Inferior parietal cortex (tissue), 1 donor: ENCODE results near the gene ABCC2.
"Not testable (repeated sequence)": the region's sequence is repeated elsewhere in the genome, so short reads cannot be mapped to it uniquely, and the experiment has no call there.

Source experiments
- DNase-seq: peaks from one replicate; pipeline ENCODE4 v3.0.0-alpha.2; 2016; ENCODE audit errors: extremely low spot score

Gene ABCC2

DNA sequence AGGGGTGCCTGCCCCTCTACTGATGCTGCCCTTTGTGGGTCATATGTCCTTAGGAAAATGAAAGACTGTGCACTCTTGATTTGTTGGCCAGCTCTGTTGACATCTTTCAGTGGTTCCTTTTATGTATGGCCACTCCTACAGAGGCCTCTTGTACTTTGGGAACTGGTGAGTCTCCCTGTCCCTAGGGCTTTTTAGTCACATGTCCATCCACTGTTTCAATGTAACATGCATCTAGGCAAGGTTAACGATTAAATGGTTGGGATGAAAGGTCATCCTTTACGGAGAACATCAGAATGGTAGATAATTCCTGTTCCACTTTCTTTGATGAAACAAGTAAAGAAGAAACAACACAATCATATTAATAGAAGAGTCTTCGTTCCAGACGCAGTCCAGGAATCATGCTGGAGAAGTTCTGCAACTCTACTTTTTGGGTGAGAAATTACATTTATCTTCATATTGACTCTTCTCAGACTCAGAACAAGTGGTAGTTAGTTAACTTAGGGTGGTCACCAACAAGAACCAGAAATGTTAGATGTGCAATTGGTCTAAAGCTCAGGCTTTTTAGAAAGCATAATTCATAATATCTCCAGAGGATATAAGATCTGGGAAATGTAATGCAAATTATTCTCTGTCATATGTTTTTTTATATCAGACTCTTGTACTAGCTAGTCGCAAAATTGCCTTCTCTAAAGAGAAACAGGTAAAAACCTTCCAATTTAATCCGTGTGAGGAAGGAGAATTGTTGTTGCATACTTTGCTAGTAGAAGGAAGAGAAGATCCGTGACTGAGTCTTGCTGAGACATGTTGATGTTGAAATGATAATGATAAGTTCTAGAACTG lies at the start of gene ABCC2:
Gene ABCC2 (plus strand): TSS at position 194 of the 840 bp plus-strand sequence. CDS start 205 bp downstream, at position 399.
- no peak for DNase-seq

DNA sequence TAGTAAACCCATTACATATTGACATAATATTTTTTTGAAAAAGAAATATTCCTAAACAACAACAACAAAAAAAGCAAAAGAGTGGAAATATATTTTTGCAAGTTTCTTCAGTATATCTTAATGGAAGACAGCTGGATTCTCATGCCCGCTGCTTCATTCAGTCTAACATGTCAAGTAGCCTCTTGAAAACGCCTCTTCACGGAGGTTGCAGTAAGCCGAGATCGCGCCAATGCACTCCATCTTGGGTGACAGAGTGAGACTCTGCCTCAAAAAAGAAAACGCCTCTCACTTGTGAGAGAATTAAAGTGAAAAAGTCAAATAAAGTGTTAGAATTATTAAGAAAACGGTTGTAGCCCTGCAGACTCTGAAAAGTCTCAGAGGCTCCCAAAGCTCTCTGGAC lies 49.1 kb upstream of the ABCC2 start:
- no peak for DNase-seq

DNA sequence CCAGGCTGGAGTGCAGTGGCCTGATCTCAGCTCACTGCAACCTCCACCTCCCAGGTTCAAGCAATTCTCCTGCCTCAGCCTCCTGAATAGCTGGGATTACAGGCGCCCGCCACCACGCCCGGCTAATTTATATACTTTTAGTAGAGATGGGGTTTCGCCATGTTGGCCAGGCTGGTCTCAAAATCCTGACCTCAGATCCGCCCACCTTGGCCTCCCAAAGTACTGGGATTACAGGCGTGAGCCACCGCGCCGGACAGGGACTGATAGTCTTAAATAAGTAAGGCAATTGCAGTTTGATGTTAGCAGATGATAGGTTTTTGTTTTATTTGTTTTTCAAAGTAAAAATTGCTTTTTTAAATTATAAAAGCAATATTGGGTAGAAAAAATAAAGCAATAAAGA lies 48.3 kb upstream of the ABCC2 start:
- not testable (repeated sequence) for DNase-seq

DNA sequence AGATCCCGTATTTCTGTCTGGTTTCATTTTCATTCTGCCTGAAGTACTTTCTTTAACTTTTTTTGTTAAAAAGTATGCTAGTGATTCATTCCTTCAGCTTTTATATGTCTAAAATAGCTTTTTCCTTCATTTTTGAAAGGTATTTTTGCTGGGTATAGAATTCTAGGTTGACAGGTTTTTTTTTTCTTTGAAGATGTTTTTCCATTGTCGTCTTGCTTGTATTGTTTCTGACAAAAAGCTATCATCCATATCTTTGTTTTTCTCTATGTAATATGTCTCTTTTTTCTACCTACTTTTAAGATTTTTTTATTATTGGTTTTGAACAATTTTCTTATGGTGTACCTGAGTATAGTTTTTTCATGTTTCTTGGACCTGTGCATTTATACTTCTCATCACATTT lies 42.2 kb upstream of the ABCC2 start:
- DNase-seq: no peak

DNA sequence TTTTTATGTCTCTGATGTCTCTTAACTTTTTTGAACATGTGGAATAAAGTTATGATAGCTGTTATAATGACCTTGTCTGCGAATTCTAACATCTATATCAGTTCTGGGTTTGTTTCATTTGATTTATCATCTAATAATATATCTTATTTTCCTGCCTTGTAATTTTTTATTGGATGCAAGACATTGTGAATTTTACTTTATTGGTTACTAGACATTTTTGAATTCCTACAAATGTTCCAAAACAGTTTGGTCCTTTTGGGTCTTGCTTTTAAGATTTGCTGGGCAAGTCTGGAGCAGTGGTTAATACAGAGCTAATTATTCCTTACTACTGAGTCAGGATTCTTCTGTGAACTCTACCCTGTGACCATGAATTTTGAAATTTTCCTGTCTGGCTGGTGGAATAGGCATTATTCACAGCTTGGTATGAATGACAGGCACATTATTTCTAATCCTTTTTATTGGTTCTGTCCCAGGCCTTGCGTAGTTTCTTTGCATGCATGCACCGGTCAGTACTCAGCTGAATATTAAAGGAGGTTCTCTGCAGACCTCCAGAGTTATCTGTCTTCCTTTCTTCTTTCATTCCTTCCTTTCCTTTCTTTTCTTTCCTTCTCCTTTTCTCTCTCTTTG lies 41.4 kb upstream of the ABCC2 start:
- DNase-seq: no peak

DNA sequence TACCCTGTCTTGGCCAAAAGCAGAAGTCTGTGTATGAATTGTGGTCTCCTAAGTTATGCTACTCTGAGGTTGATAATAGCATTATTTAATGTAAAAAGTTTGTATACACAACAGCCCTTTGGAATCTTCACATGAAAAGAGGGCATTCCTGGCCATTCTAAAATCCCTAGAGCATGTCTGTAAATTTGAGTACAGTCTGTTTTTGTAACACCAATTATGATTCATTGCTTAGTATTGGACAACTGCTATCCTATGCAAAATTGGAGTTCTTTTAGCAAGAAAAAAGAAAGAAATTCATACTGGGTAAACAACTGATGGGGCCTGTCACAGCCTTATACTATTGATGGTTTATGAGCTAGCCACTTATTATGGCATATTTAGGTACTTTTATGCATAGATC lies 40.2 kb upstream of the ABCC2 start:
- no peak for DNase-seq

DNA sequence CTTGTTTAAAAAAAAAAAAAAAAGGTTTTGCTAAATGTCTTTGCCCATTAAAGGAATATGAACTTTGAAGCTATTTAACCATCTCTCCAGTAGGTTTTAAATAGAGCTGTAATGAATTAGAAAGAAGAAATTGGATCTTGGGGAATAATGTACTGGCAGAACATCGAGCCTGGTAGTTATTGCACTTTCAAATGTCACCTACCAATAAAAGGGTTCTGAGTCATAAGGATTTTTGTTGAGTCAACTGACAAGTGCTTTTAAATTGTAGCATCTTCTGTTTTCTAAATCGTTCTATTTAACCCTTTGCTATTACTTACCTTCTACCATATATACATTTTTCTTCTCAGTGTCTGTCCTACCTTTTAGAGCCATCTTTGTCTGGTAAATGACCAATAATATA lies 39.7 kb upstream of the ABCC2 start:
- no peak for DNase-seq

DNA sequence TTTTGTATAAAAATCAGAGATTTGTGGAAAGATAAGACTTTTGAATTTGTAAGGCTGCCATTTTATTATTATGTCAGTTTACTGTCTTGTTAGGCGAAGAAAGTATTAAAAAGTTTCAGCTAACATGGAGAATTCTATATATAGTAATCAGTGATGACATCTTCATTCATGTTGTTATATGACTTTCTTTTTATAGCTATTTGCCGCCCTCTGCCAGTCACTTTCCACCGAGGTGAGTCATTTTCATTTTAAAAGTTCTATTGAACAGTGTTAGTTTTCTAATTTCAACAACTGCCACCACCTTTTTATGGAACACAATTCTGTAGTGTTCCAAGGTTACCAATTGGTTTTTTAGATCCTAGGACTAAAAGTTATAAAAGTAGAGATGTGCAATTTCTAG lies 38.6 kb upstream of the ABCC2 start:
- no peak for DNase-seq

DNA sequence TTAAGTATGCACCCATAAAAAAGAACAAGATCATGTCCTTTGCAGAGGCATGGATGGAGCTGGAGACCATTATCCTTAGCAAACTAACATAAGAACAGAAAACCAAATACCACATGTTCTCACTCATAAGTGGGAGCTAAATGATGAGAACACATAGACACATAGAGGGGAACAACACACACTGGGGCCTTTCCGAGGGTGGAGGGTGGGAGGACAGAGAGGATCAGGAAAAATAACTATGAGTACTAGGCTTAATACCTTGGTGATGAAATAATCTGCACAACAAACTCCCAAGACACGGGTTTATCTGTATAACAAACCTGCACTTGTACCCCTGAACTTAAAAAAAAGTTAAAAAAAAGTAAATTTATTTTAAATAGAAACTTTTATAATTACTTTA lies 36.3 kb upstream of the ABCC2 start:
- DNase-seq: not testable (repeated sequence)

DNA sequence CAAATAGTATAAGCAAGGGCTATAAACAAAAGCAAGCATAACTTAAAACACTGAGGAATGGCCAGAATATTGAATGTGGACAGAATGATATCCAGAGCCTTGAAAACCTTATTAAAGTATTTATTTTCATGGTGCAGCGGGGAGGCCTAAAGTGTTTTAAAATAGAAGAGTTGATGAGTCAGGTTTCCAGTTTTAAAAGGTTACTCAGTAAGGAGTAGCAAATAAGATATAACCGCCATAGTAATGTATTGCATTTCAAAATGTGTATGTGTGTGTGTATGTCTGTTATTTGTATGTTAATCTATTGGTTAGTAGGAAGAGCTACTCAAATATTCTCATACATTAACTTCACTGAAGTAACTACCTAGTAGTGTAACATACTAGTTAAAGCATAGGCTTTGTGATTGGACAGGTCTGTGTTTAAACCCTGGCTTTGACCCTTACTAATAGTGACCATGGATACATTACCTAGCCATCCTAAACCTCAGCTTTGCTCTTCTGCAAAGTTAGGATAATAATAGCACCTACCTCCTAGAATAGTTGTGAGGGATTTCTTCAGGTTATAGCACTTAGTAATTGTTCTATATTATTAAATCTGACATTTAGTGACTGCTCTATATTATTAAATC lies 33.5 kb upstream of the ABCC2 start:
- no peak for DNase-seq

DNA sequence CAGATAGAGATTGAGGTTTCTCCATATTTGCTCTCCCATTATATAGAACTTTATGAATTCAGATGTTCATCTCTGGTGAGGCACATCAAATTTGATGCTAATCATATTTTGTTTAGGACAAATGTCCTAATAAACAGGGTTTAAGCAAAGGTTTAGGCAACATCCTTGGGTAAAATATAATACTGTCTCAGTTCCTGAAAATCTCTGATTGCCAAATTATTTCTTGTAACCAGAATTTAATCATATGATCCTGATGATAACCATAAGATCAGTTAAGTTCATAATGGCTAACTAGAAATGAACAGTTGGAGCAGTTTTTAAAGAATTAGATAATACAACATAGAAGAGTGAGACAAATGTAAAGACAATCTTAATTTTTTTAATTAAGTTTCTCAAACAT lies 31.8 kb upstream of the ABCC2 start:
- no peak for DNase-seq

DNA sequence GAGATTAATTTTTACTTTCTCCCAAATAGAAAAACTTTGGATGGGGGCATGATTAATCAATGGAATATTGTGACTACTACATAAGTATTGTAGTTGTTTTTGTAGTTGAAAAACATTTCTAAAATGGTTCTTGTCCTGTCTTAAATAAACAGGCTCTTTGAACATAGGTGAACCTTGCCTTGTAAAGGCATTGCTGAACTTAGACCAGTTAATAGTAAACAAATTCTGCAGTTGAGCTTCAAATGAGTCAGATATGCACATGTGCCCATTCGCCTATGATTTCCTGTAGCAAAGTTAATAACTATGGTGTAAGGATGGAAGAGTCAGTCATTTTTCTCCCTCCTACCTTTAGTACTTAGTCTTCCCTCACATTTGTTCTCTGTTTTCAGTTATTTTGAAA lies 27.8 kb upstream of the ABCC2 start:
- DNase-seq: no peak

DNA sequence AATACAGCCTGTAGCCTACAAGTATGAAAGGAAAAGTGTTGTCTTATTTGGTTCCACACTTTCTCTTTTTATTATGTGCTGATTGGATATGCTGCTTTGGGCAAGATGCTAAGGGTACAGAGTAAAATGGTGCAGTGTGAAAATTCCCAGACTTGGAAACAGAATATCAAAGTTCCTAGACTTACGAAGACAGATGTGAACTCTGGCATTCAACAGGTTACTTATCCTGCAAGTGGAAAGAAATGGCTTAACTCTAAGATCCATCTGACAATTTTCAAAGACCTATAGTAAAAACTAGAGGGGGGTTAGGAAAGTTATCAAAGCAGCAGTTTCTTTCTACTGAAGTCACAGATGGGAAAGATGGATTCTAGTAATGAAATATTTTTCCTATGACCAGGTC lies 26.3 kb upstream of the ABCC2 start:
- DNase-seq: no peak

DNA sequence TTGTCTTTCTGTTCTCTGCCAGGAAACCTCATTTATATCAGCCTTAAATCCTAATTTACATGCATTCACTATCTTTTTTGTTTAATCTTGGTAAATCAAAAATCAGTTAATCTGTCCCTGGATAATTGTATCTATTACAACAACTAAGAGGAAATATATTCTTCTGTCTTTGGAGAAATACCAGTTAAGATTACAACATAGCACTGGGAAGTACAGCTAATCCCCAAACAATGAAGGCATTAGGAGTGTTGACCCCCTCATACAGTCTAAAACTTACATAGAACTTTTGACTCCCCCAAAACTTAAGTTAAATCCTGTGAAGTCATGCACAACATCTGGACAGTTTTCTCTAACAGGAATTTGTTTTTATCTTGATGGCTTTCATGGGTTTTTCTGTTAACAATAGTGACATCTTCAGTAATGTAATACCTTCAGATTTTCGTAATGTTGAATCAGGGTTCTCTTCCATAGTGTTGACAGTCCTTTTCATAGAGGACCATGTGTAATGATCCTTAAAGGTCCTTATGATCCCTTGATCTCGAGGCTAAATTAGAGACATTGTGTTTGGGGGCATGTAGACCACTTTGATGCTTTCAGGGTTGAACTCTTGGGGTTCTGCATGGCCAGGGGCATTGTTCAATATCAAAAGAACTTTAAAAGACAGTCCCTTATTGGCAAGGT lies 24.1 kb upstream of the ABCC2 start:
- DNase-seq: no peak

DNA sequence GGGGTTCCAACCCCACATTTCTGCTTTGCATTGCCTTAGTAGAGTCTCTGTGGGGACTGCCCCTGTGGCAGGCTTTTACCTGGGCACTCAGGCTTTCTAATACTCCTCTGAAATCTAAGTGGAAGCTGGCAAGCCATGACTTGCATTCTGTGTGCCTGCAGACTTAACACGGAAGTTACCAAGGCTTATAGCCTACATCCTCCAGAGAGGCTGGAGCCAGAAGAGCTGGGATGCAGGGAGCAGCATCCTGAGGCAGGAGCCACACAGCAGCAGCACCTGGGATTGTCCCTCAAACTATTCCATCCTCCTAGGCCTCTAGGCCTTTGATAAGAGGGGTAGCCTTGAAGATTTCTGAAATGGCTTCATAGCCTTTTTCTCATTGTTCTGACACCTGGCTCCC lies 22.1 kb upstream of the ABCC2 start:
- DNase-seq: no peak

DNA sequence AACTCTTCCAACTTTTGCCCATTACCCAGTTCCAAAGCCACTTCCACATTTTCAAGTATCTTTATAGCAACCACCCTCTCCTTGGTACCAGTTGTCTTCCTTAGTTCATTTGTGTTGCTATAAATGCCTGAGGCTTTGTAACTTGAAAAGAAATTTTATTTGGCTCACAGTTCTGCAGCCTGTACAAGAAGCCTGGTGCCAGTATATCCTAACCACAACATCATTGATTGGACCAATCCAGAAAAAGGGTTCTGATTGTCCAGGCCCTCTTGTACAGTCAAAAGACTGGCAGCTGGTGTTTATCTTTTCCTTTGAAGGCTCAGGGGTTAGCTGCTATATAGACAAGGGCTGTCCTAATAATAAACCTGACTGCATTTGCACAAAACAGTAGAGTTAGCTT lies 21.1 kb upstream of the ABCC2 start:
- peak; percentile 27 for DNase-seq

DNA sequence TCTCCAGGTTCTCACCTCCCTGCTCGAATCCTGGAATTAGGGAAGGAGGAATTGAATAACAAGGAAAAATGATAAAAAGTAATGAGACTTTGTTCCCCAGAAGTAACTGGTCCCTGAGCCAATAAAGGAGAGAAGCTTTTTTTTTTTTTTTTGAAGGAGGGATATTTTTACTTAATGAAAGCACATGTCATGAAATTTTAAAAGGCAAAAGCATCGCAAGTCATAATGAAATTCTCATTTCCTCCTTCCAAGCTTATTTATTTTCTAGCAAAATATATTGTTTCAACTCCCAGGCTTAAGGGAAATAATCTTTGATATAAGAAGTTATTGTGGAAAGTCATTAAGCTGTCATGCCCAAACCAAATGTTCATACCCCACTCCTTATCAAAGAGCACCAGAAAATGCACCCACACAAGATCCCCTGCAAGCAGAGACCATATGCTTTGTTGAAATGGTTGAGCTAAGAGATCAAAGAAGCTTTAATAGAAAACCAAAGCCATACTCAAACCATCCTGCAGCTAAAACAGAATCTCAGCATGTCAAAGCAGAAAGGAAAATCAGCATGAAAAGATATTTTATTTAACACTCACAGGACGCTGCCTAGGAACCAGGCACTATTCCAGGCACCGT lies 16.7 kb upstream of the ABCC2 start:
- DNase-seq: no peak

DNA sequence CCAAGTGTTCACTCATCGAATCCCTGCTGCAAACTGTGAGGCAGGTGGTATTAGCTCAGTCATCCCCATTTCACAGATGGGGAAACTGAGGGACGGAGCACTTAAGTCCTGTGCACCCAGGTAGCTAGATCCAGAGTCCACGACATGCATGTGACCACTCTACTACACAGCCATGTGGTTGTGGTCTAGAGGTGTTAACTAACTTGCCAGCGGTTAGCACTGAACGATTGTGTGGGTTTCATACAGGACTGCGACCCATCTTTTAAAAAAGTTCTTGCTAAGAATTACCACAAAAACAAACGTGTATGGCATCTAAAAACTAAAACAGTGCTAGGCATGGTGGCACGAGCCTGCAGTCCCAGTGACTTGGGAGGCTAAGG lies 16.1 kb upstream of the ABCC2 start:
- DNase-seq: no peak

DNA sequence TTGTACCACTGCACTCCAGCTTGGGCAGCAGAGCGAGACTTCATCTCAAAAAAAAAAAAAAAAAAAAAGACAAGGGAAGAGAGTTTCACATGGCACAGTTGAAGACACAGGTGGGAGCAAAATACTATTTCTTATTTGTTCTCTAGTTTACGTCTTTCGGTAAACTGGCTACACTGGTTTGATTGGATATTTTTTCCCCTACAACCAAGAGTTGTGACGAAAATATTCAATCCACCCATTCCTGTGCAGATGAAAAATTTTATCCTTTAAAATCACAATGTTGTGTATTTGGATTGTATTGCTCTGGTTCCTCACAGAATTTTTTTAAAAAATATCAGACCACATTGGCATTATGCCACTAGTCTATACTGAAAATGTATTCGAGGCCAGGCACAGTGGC lies 14.5 kb upstream of the ABCC2 start:
- DNase-seq: no peak

DNA sequence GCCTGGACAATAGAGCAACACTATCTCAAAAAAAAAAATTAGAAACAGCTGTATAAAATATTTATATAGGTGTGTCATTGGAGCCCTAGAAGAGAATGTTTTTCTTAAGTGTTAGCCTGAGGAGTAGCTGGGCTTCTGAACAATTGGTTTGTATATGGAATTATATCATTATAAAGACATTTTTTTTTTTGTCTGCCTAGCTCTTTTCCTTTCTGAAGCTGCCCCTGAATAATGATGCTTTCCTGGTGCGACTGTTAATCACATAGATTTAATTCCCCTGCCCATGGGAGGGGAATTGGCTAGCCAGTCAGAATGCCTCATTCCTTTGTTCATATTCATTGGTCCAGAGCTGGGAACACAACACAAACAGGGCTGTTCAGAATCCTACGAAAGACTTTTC lies 13.9 kb upstream of the ABCC2 start:
- no peak for DNase-seq

DNA sequence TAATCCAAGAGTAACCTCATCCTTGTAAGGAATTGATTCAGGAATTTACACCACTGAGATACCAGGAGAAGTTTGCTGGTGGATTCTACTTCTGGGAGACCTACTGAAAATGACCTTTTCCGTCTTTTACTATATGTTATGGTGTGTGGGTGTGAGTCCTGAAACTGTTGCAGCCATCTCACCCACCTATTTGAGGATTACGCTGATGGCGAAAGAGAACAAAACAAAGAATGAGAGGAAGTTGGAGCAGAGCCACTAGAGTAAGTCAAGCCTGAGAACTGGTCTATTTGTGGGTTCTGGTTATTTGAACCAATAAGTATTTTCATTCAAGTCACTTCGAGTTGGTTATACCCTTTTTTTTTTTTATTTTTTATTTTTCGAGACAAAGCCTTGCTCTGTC lies 12.7 kb upstream of the ABCC2 start:
- DNase-seq: no peak

DNA sequence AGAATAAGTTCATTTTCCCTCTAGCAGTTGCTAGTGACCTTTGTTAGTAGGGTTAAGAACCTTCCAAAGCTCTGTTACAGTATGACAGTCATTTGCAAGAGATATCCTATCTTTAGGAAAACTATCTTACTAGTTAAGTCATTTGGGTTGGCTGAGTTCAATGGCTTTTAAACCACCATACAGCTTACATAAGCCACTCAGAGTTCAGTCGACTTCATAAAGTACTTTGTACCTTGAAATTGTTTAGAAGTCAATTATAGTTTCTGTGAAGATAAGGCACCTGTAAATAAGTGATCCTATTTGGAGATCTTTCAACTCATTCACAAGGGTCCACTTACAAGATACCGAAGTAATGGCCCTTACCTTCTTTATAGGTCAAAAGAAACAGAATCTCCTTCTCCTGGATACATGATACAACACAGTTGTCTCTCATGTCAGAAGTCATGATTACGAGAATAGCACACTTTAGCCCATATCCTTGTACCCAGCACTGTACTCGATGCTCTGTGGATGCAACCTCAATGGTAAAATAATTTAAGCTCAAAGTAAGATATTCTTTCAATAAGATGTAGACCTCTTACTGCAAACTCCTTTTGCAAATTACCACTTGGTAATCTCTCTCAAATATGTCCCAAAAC lies 11.9 kb upstream of the ABCC2 start:
- DNase-seq: no peak
